Stimulated activated CD4-positive, alpha-beta T cell treated with anti-CD3 and anti-CD28 coated beads, Interleukin-2, amount 100 ng/mL, for 4 hours (primary cell): ENCODE measurements around the gene SLC25A48.
"Not testable (repeated sequence)": the region's sequence is repeated elsewhere in the genome, so short reads cannot be mapped to it uniquely, and the experiment has no call there.

Experiments used
- DNase-seq: peaks from one replicate; pipeline ENCODE4 v3.0.0-alpha.2; 2020; ENCODE audit warnings: low read depth

SLC25A48 gene

GRCh38 chr5:135857630-135858311 lies 23.3 kb downstream of the SLC25A48 start:
- DNase-seq: no peak

- DNase-seq: not testable (repeated sequence)
These were observed 24.7 kb downstream of the SLC25A48 start for GRCh38 chr5:135859186-135859585.

GRCh38 chr5:135859641-135860040 lies 25.2 kb downstream of the SLC25A48 start:
- no peak for DNase-seq

GRCh38 chr5:135861641-135862040 lies 27.2 kb downstream of the SLC25A48 start:
- no peak for DNase-seq

- no peak for DNase-seq
These were observed 27.6 kb downstream of the SLC25A48 start for GRCh38 chr5:135862086-135862485.

- no peak for DNase-seq
These were observed 28.3 kb downstream of the SLC25A48 start for GRCh38 chr5:135862744-135863143.

- no peak for DNase-seq
These were observed 30.3 kb downstream of the SLC25A48 start for GRCh38 chr5:135864503-135865435.

GRCh38 chr5:135866016-135866415 lies 31.6 kb downstream of the SLC25A48 start:
- DNase-seq: no peak

GRCh38 chr5:135867599-135867998 lies 33.1 kb downstream of the SLC25A48 start:
- DNase-seq: no peak

- no peak for DNase-seq
These were observed 34.2 kb downstream of the SLC25A48 start for GRCh38 chr5:135868681-135869080.

GRCh38 chr5:135869276-135869675 lies 34.8 kb downstream of the SLC25A48 start:
- DNase-seq: no peak

- no peak for DNase-seq
These were observed 35.5 kb downstream of the SLC25A48 start for GRCh38 chr5:135869935-135870334.

- no peak for DNase-seq
These were observed 36.9 kb downstream of the SLC25A48 start for GRCh38 chr5:135871268-135871915.

- no peak for DNase-seq
These were observed 39.4 kb downstream of the SLC25A48 start for GRCh38 chr5:135873831-135874230.

GRCh38 chr5:135874461-135874860 lies 40.0 kb downstream of the SLC25A48 start:
- no peak for DNase-seq

- DNase-seq: no peak
These were observed 41.1 kb downstream of the SLC25A48 start for GRCh38 chr5:135875567-135875966.

GRCh38 chr5:135876146-135876545 lies 41.7 kb downstream of the SLC25A48 start:
- DNase-seq: no peak

- no peak for DNase-seq
These were observed 43.2 kb downstream of the SLC25A48 start for GRCh38 chr5:135877570-135878155.

- no peak for DNase-seq
These were observed 43.7 kb downstream of the SLC25A48 start for GRCh38 chr5:135878156-135878620.

GRCh38 chr5:135879591-135879990 lies 45.1 kb downstream of the SLC25A48 start:
- no peak for DNase-seq

- no peak for DNase-seq
These were observed 45.8 kb downstream of the SLC25A48 start for GRCh38 chr5:135880278-135880677.

GRCh38 chr5:135880801-135881200 lies 46.3 kb downstream of the SLC25A48 start:
- DNase-seq: no peak
